HepG2 (cell line): ENCODE data around the gene GBGT1. TPM values are rescaled to one million over a fixed set of nuclear protein-coding genes. Genes with fewer than 3 reads are reported as not detected.

ENCODE experiments used
- AGO1 ChIP-seq: fragments of 200-400 bp; formaldehyde crosslinking; IDR thresholded peaks from 2 replicates; pipeline ENCODE4 v1.6.1; 2017; ENCODE audit warnings: mild to moderate bottlenecking, low read depth, low read length, moderate library complexity; ENCODE audit not compliant: poor library complexity, severe bottlenecking
- AKAP8 ChIP-seq: sonication (generic); formaldehyde crosslinking; IDR thresholded peaks from 2 replicates; pipeline ENCODE4 v1.5.1; 2020; ENCODE audit warnings: mild to moderate bottlenecking, missing genetic modification reagents
- BRCA1 ChIP-seq: sonication (generic); formaldehyde crosslinking; IDR thresholded peaks from 2 replicates; pipeline ENCODE4 v1.4.0; 2020; ENCODE audit warnings: missing genetic modification reagents
- CSRNP1 ChIP-seq: sonication (generic); formaldehyde crosslinking; IDR thresholded peaks from 2 replicates; pipeline ENCODE4 v1.8.1; 2023; ENCODE audit warnings: mild to moderate bottlenecking, missing genetic modification reagents
- KDM5B ChIP-seq: sonication (generic); formaldehyde crosslinking; IDR thresholded peaks from 2 replicates; pipeline ENCODE4 v1.4.0; 2020; ENCODE audit warnings: missing genetic modification reagents, mild to moderate bottlenecking, borderline replicate concordance
- NFE2L1 ChIP-seq: sonication (generic); formaldehyde crosslinking; IDR thresholded peaks from 2 replicates; pipeline ENCODE4 v1.4.0; 2020; ENCODE audit warnings: missing genetic modification reagents, mild to moderate bottlenecking, borderline replicate concordance
- RBFOX2 ChIP-seq: fragments of 200-400 bp; formaldehyde crosslinking; IDR thresholded peaks from 2 replicates; pipeline ENCODE4 v1.6.1; 2017; ENCODE audit warnings: low read depth, mild to moderate bottlenecking, low read length
- SMAD3 ChIP-seq: sonication (generic); formaldehyde crosslinking; IDR thresholded peaks from 2 replicates; pipeline ENCODE4 v1.4.0; 2020; ENCODE audit warnings: missing genetic modification reagents
- UBTF ChIP-seq: sonication (generic); formaldehyde crosslinking; IDR thresholded peaks from 2 replicates; pipeline ENCODE4 v1.4.0; 2020; ENCODE audit warnings: mild to moderate bottlenecking, missing genetic modification reagents
- YEATS4 ChIP-seq: sonication (generic); formaldehyde crosslinking; IDR thresholded peaks from 2 replicates; pipeline ENCODE4 v1.4.0; 2020; ENCODE audit warnings: missing genetic modification reagents, borderline replicate concordance
- ZBTB20 ChIP-seq: sonication (generic); formaldehyde crosslinking; IDR thresholded peaks from 2 replicates; pipeline ENCODE4 v1.8.1; 2023; ENCODE audit warnings: missing genetic modification reagents, low read depth, mild to moderate bottlenecking, borderline replicate concordance
- ZFY ChIP-seq: sonication (generic); formaldehyde crosslinking; IDR thresholded peaks from 2 replicates; pipeline ENCODE4 v1.4.0; 2020; ENCODE audit warnings: missing genetic modification reagents
- ZNF138 ChIP-seq: sonication (generic); formaldehyde crosslinking; IDR thresholded peaks from 2 replicates; pipeline ENCODE4 v1.5.0; 2020; ENCODE audit warnings: mild to moderate bottlenecking, low read depth, missing genetic modification reagents
- ZNF557 ChIP-seq: sonication (generic); formaldehyde crosslinking; IDR thresholded peaks from 2 replicates; pipeline ENCODE4 v1.4.0; 2020; ENCODE audit warnings: missing genetic modification reagents
- ZNF687 ChIP-seq: sonication (generic); formaldehyde crosslinking; IDR thresholded peaks from 2 replicates; pipeline ENCODE4 v1.5.1; 2020; ENCODE audit warnings: mild to moderate bottlenecking, missing genetic modification reagents, moderate library complexity
- polyA plus RNA-seq, 8 experiments: library from polyadenylated mRNA; depleted of rRNA in 3 of 8; stranded (reverse) in 7 of 8; unstranded in 1 of 8; fragments of >200 nt; fragmentation: Illumina TruSeq in 4 of 8; extraction: Trizol in 4 of 8; gene quantifications; 2 replicates each; pipeline versions ENCODE4 v1.2.1 to v1.2.3, GENCODE V29; 2011 to 2016; ENCODE audit warnings: low read depth in 4 of 8, missing spikeins in 1 of 8, mixed read lengths in 1 of 8; ENCODE audit not compliant: insufficient read depth in 1 of 8
- total RNA-seq, 5 experiments: library from RNA; depleted of rRNA; stranded (reverse); fragments of >200 nt; fragmentation: Illumina TruSeq; extraction: Trizol; gene quantifications; 2 replicates each; pipeline ENCODE4 v1.2.3, GENCODE V29; 2016; ENCODE audit warnings: low read depth in 1 of 5
- TF ChIP-seq, protein P1 (sequence below): sonication (generic); formaldehyde crosslinking; IDR thresholded peaks from 2 replicates; pipeline ENCODE4 v1.4.0; 2020; ENCODE audit warnings: missing genetic modification reagents
- TF ChIP-seq, protein P2 (sequence below): sonication (generic); formaldehyde crosslinking; IDR thresholded peaks from 2 replicates; pipeline ENCODE4 v1.4.0; 2020; ENCODE audit warnings: missing genetic modification reagents

Gene GBGT1
- total and polyA plus RNA-seq, 2 of the 13 experiments (the other 11 are each of a cell fraction or from before 2014, with no cell fraction given): not detected

- peak; percentile 46 for TF ChIP-seq ZNF687
- 0 out of 2 replicates have a peak, but pooled peaks have one; percentile 25 for TF ChIP-seq ZNF138
- TF ChIP-seq CSRNP1 (CRISPR knock-in tag): no peak; the same call in 1 of the 2 replicates
- peak; percentile 99 for TF ChIP-seq AKAP8 (CRISPR knock-in tag)
- TF ChIP-seq ZFY (CRISPR knock-in tag): peak; percentile 75
- TF ChIP-seq AGO1: peak; percentile 91
- TF ChIP-seq, protein P1, sequence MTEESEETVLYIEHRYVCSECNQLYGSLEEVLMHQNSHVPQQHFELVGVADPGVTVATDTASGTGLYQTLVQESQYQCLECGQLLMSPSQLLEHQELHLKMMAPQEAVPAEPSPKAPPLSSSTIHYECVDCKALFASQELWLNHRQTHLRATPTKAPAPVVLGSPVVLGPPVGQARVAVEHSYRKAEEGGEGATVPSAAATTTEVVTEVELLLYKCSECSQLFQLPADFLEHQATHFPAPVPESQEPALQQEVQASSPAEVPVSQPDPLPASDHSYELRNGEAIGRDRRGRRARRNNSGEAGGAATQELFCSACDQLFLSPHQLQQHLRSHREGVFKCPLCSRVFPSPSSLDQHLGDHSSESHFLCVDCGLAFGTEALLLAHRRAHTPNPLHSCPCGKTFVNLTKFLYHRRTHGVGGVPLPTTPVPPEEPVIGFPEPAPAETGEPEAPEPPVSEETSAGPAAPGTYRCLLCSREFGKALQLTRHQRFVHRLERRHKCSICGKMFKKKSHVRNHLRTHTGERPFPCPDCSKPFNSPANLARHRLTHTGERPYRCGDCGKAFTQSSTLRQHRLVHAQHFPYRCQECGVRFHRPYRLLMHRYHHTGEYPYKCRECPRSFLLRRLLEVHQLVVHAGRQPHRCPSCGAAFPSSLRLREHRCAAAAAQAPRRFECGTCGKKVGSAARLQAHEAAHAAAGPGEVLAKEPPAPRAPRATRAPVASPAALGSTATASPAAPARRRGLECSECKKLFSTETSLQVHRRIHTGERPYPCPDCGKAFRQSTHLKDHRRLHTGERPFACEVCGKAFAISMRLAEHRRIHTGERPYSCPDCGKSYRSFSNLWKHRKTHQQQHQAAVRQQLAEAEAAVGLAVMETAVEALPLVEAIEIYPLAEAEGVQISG (CRISPR knock-in tag): peak; percentile 32
- TF ChIP-seq NFE2L1 (CRISPR knock-in tag): no peak
- TF ChIP-seq RBFOX2: peak; percentile 48; the same call in 1 of the 2 replicates
- no peak for TF ChIP-seq ZBTB20 (CRISPR knock-in tag)
- TF ChIP-seq, protein P2, sequence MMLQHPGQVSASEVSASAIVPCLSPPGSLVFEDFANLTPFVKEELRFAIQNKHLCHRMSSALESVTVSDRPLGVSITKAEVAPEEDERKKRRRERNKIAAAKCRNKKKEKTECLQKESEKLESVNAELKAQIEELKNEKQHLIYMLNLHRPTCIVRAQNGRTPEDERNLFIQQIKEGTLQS: no peak
- TF ChIP-seq UBTF: peak; percentile 55; the same call in 1 of the 2 replicates
- TF ChIP-seq ZNF557 (CRISPR knock-in tag): no peak
- TF ChIP-seq SMAD3 (CRISPR knock-in tag): no peak
- peak; percentile 33; the same call in 1 of the 2 replicates for TF ChIP-seq KDM5B (CRISPR knock-in tag)
- TF ChIP-seq YEATS4 (CRISPR knock-in tag): peak; percentile 56; the same call in 1 of the 2 replicates
- TF ChIP-seq BRCA1 (CRISPR knock-in tag): peak; percentile 36; the same call in 1 of the 2 replicates
Observed at GRCh38 chr9:133120501-133121197, 43.1 kb downstream of the GBGT1 start (continued).
